Ecto neural progenitor cell (in vitro differentiated cells): ENCODE results near the gene AIMP2.
"Not testable (repeated sequence)": the region's sequence is repeated elsewhere in the genome, so short reads cannot be mapped to it uniquely, and the experiment has no call there.

Experiments used
- DNase-seq: peaks from one replicate; pipeline ENCODE4 v3.0.0-alpha.2; 2018; ENCODE audit warnings: low spot score

The AIMP2 gene

DNA sequence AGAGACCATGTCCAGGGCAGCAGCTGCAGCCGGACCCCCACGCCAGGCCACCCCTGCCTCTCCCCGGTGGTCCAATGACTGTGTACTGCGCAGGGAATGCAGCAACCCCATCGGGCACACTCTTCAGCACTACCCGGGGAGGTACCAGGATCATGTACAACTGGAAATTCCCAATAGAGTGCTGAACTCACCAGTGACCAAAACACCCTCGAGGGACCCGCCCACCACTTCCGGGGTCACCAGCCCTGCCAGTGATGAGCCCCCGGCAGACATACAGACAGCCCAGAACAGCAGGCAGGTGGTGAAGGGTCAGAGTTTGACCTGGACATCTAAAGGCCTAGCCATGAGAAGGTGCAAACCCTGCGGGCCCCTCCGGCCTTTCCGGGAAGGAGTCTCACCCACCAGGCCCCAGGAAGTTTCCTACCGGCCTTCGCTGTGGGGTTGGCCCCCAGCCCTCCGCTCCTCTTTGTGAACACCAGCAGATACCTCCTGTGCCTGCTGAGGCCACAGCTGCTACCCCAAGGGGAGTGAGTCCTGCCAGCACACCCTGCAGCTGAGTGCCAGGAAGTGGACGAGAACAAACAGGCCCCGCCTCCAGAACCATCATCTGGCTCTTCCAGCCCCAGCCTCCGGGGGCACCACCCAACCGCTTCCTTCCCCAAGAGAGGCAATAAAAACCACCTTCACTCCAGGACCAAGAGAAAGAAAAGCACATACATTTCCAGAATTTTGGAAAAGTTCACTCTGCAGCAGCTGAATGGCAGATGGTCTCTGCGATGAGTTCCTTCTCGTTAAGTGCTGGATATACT is 17.1 kb downstream of the AIMP2 start:
- DNase-seq = peak; percentile 61

DNA sequence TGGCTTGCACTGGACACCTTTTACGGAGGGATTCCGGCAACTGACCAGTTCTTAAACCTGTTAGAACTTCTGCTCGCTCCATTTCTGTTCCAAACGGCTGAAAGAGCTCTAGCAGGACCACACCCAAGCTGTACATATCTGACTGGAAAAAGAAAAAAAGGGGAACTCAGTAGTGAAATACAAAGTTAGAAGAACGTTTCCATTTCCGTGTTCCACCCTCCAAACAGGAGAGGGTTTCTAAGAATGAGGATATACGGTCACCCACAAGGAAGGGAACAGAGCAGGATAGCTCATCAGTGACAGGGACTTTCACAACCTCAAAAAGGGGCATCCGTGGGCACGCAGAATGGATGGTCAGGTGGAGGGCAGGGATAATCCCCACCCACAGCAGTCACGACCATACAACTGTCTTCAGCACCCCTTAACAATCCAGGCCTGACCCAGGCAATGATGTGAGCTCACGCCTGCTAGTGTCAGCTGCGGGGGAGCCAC is 17.8 kb downstream of the AIMP2 start:
- no peak for DNase-seq

DNA sequence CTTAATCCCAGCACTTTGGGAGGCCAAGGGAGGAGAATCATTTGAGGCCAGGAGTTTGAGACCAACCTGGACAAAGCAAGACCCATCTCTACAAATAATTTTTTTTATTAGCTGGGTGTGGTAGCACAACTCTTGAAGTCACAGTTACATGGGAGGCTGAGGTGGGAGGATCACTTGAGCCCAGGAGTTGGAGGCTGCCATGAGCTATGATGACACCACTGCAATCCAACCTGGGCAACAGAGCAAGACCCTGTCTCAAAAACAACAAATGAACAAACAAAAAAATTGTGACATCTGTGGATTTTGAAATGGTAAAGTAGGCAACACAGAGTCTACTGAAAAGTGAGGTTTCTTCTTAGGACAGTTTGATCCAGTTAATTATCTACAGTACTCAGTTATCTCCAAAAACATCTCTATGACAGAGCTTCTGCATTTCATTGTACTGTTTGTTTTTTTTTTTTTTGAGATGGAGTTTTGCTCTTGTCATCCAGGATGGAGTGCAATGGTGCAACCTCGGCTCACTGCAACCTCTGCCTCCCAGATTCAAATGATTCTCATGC is 18.8 kb downstream of the AIMP2 start:
- DNase-seq = no peak

DNA sequence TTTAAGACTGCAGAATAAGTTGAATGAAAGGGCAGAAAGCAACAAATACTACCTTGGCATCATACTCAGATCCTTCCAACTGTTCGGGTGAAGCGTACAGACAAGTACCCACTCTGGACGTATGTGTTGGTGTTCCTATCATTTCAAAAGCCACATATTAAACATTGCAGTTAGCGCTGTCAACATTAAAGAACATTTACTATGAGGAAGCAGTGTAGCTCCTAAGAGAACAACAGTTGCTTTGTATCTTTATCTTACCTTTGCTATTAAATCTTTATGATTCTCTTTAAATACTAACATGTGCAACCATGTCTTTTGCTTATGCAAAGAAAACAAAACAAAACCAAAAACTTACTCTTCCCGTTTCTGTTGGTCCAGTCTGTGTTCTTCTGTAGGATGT is 19.5 kb downstream of the AIMP2 start:
- no peak for DNase-seq

DNA sequence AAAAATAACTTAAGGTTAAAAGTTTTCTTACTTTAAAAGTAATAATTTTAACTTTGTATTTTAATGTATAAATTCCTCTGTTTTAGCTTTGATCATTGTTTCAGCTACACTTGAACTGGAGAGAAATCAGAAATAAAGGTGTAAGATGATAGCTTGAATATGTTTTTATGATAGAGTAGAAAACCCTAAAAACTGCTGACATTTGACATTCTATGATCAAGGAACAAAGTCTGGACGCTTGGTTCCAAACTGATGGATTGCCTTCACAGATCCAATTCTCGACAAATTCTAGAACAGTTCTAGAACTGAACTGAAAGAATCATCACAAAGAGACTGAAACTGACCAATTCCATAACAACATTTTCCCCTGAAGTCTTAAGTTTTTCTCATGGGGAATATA is 21.9 kb downstream of the AIMP2 start, which contains the start of gene ANKRD61:
Gene ANKRD61 (plus strand): TSS at position 389 of the 400 bp plus-strand sequence. CDS start 0 bp downstream, at position 389.
- DNase-seq = no peak

DNA sequence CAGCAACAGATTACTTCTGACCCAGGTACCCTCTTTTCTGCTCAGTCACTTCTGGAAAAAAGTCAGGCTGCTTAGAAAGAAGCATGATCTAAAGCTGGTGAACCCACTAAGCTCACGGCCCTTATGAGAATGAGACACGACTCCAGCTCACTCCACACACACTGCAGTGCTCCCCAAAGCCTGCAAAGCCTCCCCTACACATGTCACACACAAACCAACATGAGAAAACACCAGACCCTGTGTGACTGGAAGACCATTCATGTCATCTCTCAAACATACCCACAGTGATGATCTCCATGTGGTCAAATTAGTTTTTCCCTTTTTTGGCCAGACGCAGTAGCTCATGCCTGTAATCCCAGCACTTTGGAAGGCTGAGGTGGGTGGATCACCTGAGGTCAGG is 22.5 kb downstream of the AIMP2 start:
- DNase-seq = no peak

DNA sequence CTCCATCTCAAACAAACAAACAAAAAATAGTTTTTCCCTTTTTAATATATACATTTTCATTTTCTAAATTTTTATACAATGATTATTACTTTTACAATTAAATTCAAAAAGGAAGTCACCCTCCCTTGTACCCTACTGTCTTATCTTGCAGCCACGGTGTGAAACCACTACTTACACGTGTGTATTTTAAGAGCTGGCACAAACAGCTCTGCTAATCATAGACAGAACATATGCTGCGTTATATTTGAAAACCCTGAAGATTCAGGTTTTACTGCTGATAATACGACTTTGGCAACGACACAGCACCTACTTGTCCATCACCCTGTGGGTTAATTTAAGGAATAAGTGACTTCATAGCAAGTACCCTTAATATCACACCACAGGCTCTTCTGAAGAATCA is 23.1 kb downstream of the AIMP2 start:
- no peak for DNase-seq

DNA sequence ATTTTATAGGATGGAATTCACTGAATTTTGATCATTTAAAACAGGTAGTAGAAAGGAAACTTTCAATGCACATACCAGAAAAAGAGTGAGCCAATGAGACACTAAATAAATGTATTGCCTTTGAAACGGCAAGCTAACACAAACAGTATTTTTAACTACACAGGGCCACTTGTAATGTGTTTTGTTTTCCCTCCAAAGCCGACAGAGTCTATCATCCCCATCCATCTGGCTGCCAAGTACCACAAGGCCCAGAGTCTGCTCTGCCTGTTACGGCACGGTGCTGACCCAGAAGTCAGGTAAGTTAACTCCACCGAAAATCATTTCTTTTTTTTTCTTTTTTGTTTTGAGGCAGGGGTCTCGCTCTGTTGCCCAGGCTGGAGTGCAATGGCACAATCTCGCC is 23.6 kb downstream of the AIMP2 start:
- DNase-seq = no peak

DNA sequence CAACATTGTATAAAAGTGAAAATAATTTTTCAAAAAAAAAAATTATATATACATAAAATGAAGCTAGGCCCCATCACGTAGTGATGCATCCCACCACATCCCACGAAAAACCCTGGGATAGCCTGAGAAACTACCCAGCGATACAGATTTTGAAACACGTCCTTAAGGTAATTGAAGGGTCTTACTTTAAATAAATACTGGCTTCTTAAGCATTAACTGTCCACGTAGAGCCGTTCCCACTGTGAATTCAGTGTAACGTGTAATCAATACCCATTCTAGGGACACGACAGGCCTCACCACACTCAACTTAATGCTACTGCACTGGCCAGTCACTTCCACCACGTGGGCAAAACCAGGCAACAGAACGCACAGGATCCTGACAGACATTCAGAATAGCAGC is 26.1 kb downstream of the AIMP2 start:
- no peak for DNase-seq

DNA sequence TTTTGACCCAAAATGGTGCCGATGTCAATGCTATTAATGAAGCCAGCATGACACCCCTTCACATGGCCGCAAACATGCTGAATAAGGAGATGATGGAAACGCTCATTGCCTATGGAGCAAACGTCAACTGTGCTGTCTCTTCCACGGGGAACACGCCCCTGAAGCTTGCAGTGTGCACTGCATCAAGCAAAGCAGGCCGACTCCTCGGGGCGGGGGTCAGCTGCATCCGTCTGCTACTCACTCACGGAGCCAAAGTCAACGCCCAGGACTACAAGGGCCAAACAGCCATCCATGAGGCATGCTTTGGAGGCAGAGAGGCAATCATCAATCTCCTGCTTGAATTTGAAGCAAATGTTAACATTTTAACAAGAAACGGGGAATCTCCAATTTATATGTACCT is 26.6 kb downstream of the AIMP2 start:
- no peak for DNase-seq

DNA sequence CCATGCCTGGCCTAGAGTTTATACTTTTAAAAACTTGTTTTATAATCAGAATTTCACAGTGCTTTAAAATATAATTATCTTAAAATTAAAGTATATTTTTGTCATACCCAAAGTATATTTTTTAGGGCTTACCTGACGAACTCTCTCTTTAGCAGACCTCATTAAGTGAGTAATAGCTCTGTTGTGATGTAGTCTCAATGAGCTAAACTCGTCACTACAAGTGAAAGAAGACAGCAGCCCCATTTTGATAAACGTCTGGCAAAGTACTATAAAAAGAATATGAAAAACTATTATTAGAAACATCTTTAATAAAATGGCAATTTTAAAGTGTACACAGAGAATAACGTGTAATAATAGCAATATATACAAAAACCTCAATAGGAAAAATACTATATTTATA is 40.7 kb downstream of the AIMP2 start:
- no peak for DNase-seq

DNA sequence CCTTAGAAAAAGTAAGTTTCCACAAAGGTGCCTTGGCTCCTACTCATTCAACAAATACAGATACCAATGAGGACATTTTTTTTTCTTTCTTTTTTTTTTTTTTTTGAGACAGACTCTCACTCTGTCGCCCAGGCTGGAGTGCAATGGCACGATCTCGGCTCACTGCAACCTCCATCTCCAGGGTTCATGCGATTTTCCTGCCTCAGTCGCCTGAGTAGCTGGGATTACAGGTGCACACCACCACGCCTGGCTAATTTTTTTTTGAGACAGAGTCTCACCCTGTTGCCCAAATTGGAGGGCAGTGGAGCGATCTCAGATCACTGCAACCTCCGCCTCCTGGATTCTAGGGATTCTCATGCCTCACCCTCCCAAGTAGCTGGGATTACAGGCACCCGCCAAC is 42.1 kb downstream of the AIMP2 start:
- DNase-seq = not testable (repeated sequence)

DNA sequence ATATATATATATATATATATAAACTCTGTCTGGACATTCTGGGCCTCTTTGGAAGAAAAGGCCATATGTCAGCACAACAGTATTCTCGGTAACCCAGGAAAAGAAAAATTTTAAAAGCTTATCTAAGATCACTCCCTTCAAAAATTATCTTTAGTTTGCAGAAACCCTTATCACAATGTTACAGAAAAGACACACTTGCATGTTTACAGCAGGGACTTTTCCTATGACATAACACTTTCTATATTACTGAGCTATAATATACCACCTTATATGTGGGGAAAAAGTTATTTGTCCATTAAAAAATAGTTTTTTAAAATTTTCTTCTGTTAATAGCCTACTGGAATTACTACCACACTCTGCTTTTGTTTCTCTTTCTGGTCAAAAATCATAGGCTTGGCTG is 47.5 kb downstream of the AIMP2 start:
- DNase-seq = no peak

DNA sequence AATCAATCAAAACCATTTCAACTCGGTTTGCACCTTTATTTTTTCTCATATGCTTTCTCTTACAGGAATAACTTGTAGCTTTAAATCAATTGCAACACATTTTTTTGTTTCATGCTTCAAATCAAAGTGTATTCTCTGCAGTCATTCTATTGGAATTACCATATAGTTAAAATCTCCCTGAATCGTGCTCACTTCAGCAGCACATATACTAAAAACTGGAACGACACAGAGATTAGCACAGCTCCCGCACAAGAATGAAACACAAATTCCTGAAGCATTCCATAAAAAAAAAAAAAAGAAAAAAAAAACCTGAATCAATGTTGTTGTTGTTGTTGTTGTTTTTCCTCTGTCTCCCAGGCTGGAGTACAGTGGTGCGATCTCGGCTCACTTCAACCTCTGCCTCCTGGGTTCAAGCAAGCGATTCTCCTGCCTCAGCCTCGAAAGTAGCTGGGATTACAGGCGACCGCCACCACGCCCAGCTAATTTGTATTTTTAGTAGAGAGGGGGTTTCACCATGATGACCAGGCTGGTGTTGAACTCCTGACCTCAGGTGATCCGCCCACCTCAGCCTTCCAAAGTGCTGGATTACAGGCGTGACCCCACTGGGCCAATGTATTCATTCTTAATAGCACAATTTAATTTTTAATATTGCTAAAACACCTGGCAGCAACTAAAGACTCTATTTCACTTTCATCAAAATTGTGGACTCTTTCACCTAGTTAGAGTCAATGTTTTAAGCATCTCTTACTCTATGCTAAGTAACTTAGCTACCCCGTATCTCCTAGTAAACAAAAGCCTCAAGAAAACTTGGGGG is 48.5 kb downstream of the AIMP2 start:
- DNase-seq = no peak

DNA sequence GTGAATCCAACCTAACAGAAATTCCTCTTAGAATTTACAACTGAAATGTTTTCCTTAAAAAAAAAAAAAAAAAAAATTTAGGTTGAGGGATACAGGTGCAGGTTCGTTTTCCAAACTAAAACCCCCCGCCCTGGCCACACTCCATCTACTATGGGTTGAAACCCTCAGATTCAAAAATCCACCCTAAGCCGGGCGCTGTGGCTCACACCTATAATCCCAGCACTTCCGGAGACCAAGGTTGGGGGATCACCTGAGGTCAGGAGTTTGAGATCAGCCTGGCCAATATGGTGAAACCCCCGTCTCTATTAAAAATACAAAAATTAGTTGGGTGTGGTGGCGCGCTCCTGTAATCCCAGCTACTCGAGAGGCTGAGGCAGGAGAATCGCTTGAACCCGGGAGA is 50.9 kb downstream of the AIMP2 start:
- DNase-seq = not testable (repeated sequence)

DNA sequence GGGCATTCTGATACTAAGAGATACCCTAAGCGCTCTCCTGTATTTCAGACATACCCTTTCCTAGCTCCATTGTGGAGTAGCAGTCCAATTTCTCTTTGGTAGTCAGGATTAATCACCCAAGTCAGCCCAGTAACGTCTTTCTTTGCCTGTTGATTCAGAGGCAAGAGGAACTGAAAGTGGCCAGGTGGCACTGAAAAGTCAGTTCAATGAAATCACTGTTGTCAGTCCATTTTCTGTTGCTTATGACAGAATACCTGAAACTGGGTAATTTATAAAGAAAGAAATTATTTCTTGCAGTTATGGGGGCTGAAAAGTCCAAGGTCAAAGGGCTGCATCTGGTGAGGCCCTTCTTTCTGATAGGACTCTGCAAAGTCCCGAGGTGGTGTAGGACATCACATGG is 62.3 kb downstream of the AIMP2 start:
- DNase-seq = no peak
